Kidney epithelial cell (primary cell): ENCODE results near the gene C2orf72. TPM values are rescaled to one million over a fixed set of nuclear protein-coding genes. Genes with fewer than 3 reads are reported as not detected.

Experiments used
- DNase-seq: peaks from one replicate; pipeline ENCODE4 v3.0.0-alpha.2; 2010; ENCODE audit warnings: low read depth
- H3K27me3 ChIP-seq: 2 replicates; pipeline ENCODE4 v1.6.0; 2011; ENCODE audit warnings: low read length; ENCODE audit not compliant: control insufficient read depth, insufficient read depth
- H3K36me3 ChIP-seq: 2 replicates; pipeline ENCODE4 v1.5.1; 2011; ENCODE audit warnings: low read length; ENCODE audit not compliant: control insufficient read depth, insufficient read depth
- H3K4me3 ChIP-seq: 2 replicates; pipeline ENCODE4 v1.5.1; 2011; ENCODE audit warnings: low read depth, mild to moderate bottlenecking, control low read depth, low read length
- CTCF ChIP-seq: IDR thresholded peaks from 2 replicates; pipeline ENCODE4 v1.5.1; 2011; ENCODE audit warnings: mild to moderate bottlenecking, moderate library complexity, low read length, control low read depth, inconsistent platforms; ENCODE audit not compliant: insufficient read depth, poor library complexity, severe bottlenecking
- total RNA-seq: library from RNA; depleted of rRNA; stranded (reverse); fragments of >200 nt; gene quantifications from 2 replicates; pipeline ENCODE4 v1.2.3, GENCODE V29; 2015

The C2orf72 gene
- total RNA-seq, 1 donor from 2014 or later = 0.63 TPM

- Histone ChIP-seq H3K4me3 (no peak overlapping the region), H3K27me3 (peaks cover 13% of the 10 kb centered on the region), H3K36me3 (no peaks in the 10 kb centered on the region)
- no peak for TF ChIP-seq CTCF
- no peak for DNase-seq
Observed at GRCh38 chr2:231030725-231031124, 6.6 kb upstream of the C2orf72 start.

- no peak overlapping the region for H3K4me3 ChIP-seq
- TF ChIP-seq CTCF = no peak
- DNase-seq = no peak
- peaks cover 24% of the 10 kb centered on the region for H3K27me3 ChIP-seq
- H3K36me3 ChIP-seq = no peaks in the 10 kb centered on the region
Observed at GRCh38 chr2:231032575-231033140, 4.7 kb upstream of the C2orf72 start.

GRCh38 chr2:231033147-231034132, 3.9 kb upstream of the C2orf72 start:
- no peak for DNase-seq
- Histone ChIP-seq H3K36me3 (no peaks in the 10 kb centered on the region), H3K4me3 (no peak overlapping the region), H3K27me3 (peaks cover 28% of the 10 kb centered on the region)
- no peak for TF ChIP-seq CTCF

GRCh38 chr2:231034291-231034882, 2.9 kb upstream of the C2orf72 start:
- DNase-seq = no peak
- Histone ChIP-seq H3K36me3 (no peaks in the 10 kb centered on the region), H3K27me3 (peaks cover 35% of the 10 kb centered on the region), H3K4me3 (no peak overlapping the region)
- no peak for TF ChIP-seq CTCF

- H3K36me3 ChIP-seq = no peaks in the 10 kb centered on the region
- H3K4me3 ChIP-seq = no peak overlapping the region
- H3K27me3 ChIP-seq = peaks cover 40% of the 10 kb centered on the region
- DNase-seq = no peak
- no peak for TF ChIP-seq CTCF
Observed at GRCh38 chr2:231036131-231036530, 1.2 kb upstream of the C2orf72 start.
